GM12873 (cell line): Measurements from ENCODE around the gene REC8.

Experiments
- TF ChIP-seq, protein P1 (sequence below): IDR thresholded peaks from 2 replicates; pipeline ENCODE4 v1.5.1; 2012; ENCODE audit warnings: low read depth, mild to moderate bottlenecking, moderate library complexity, low read length, control low read depth; ENCODE audit not compliant: insufficient read depth; ENCODE audit errors: missing control alignments

REC8 gene

DNA sequence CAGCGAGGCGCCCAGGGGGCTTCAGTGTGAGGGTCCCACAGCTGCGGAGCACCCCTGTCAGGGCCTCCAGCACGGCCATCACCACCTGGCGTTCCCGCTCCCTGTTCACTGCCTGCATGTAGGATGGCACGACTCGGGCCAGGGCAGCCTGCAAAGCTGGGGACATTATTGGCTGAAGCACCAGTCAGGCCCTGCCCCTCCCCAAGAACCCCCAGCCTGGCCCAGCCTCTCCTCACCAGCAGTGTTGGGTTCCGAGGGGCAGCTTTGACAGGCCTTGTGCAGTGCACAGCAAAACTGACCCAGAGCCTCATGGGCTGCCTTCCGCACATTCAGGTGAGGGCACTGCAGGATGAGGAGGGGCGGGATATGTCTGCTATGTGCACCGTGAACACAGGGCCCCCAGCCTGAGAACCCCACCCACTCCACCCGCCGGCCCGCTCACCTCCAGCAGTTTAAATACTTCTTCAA is 11.2 kb downstream of the REC8 start:
- TF ChIP-seq, protein P1, sequence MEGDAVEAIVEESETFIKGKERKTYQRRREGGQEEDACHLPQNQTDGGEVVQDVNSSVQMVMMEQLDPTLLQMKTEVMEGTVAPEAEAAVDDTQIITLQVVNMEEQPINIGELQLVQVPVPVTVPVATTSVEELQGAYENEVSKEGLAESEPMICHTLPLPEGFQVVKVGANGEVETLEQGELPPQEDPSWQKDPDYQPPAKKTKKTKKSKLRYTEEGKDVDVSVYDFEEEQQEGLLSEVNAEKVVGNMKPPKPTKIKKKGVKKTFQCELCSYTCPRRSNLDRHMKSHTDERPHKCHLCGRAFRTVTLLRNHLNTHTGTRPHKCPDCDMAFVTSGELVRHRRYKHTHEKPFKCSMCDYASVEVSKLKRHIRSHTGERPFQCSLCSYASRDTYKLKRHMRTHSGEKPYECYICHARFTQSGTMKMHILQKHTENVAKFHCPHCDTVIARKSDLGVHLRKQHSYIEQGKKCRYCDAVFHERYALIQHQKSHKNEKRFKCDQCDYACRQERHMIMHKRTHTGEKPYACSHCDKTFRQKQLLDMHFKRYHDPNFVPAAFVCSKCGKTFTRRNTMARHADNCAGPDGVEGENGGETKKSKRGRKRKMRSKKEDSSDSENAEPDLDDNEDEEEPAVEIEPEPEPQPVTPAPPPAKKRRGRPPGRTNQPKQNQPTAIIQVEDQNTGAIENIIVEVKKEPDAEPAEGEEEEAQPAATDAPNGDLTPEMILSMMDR = no peak

DNA sequence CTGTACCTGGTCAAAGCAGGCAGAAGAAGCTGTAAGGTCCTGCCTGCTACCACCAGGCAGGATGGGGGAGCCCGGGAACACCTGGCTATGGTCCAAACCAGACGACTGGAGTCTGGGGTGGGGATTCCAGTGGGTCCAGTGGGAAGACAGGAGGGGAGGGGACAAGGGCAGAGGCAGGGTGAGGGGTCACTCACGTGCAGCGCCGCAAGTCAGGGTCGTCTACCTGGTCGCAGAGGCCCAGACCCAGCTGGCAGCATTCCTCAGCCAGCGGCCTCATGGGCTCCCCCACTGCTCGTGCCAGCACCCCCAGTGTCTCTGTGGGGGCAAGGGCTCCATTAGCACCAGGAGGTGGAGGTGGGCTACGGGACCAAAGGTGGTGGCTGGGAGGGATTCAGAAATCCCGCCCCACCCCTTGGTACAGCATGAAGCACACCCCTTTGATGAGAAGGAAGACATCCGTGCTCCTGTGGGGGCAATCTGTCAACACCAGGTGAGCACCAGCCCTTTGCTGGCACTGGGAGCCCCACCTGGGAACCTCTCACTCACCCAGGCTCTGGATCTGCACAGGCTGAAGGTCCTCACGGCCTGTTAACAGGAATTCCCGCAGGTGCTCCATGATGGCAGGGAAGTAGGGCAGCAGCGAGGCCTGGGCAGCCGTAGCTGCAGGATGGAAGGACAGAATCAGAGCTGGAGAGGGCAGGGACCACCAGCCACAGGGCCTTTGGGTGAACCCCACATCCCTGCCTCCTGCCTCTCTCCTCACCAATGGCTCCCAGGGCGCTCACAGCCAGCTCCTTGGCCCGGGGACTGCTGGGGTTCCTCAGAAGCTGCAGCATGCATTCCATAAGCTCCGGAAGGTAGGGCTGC is 12.5 kb downstream of the REC8 start:
- TF ChIP-seq, protein P1 = no peak

DNA sequence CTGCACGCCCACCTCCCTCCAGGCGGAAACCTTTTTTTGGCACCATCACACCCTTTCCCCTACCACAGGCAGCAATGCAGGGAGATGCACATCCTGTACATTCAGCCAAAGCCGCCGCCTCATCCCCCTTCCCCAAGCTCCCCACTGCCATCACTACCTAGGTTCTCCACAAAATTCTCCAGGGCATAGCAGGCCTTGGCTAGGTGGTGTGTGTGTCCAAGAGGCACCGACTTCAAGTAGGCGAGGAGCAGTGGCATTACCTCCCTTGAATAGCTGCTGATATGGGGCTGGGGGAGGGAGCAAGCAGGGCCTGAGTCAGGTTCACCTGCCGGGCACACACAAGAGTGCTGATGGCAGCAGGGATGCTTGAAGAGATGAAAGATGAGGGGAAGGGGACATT is 13.1 kb downstream of the REC8 start:
- TF ChIP-seq, protein P1 = no peak

DNA sequence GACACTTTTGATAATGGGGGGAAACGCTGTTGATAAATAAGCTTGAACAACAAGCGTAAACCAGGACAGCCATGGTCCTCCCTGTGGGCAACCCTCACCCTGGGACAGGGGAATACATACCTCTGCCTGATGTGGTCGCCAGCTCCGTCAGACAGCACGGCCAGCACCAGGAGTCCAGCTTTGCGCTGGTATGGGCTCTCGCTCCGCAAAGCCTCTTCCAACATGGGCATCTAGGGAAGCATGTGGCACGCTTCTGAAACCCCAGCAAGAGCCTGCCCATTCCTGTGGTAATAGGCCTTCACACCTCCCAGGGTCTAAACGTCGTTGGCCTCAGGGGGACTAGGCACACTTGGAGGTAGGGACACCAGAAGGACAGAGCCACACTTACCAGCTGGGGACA is 13.9 kb downstream of the REC8 start:
- TF ChIP-seq, protein P1 = no peak

DNA sequence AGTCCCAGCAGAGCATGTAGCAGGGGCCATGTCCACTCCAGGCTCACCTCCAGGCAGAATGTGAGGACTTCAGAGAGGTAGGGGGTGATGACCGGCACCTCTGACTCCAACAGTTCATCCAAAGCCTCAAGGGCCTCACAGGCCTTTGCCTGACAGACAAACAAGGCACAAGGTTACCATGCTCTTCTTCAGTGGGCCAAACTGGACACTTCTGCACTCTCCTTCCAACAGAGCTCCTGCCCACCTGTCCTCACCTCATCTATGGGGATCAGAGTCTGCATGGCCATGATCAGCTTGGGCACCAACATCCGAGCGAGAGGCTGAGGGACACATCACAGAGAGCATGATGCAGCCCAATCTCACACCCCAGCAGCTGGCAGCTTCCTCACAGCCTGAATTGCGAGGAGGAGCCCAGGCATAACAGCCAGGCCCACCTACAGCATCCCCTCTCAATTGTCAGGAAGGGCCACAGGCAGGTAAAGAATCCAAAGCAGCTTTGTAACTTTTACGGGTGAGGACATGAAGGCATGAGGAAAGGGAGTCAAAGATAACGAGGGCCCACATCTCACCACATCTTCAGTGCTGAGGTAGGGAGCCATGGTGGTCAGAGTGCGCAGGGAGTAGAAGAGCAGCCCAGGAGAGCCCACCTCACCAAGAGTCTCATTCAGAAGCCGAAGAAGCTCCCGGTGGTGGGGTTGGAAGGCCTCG is 15.1 kb downstream of the REC8 start:
- TF ChIP-seq, protein P1 = no peak

DNA sequence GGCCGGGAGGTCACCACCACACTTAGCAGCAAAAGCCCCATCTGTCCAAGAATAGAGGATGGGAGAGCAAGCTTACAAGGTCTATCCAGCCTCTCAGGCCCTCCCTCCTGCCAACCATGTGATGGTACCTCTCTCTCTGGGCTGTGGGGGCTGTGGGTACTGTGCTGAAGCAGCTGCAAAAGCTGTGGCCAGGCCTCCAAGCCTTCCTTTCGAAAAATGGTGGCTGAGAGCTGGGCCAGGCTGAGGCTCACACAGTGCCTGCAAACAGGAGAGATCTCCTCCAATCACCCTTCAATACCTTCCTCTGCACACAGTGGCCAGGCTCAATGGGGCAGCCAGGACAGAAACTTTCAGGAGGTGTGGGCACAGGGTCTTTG is 15.6 kb downstream of the REC8 start:
- TF ChIP-seq, protein P1 = no peak
